Neuronal stem cell (in vitro differentiated cells): ENCODE data around the gene ARMC10.

ENCODE experiments used
- DNase-seq: peaks from one replicate; pipeline ENCODE4 v3.0.0-alpha.2; 2013; ENCODE audit warnings: low spot score
- H2AFZ ChIP-seq: one replicate; pipeline ENCODE4 v1.6.1; 2013; ENCODE audit warnings: mild to moderate bottlenecking, low read length, inconsistent platforms
- H2AK5ac ChIP-seq: 2 replicates; pipeline ENCODE4 v1.6.1; 2013; ENCODE audit warnings: low read depth, mild to moderate bottlenecking, inconsistent platforms, low read length, moderate library complexity, mixed read lengths
- H2BK120ac ChIP-seq: 2 replicates; pipeline ENCODE4 v1.6.1; 2013; ENCODE audit warnings: low read depth, mild to moderate bottlenecking, inconsistent platforms, low read length, moderate library complexity, mixed read lengths
- H2BK12ac ChIP-seq: one replicate; pipeline ENCODE4 v1.6.1; 2013; ENCODE audit warnings: low read length, inconsistent platforms
- H2BK15ac ChIP-seq: 2 replicates; pipeline ENCODE4 v1.6.1; 2013; ENCODE audit warnings: mild to moderate bottlenecking, low read length, inconsistent platforms, mixed read lengths
- H2BK5ac ChIP-seq: one replicate; pipeline ENCODE4 v1.6.1; 2013; ENCODE audit warnings: inconsistent platforms, mild to moderate bottlenecking, low read length, moderate library complexity
- H3K14ac ChIP-seq: one replicate; pipeline ENCODE4 v1.6.1; 2013; ENCODE audit warnings: low read length, inconsistent platforms
- H3K18ac ChIP-seq: 2 replicates; pipeline ENCODE4 v1.6.1; 2013; ENCODE audit warnings: low read length, inconsistent platforms
- H3K23ac ChIP-seq: 2 replicates; pipeline ENCODE4 v1.6.1; 2013; ENCODE audit warnings: low read depth, mild to moderate bottlenecking, mixed read lengths, low read length, inconsistent platforms; ENCODE audit not compliant: poor library complexity
- H3K27ac ChIP-seq: replicated peaks from 3 replicates; pipeline ENCODE4 v1.5.1; 2013; ENCODE audit warnings: low read length, inconsistent platforms
- H3K27me3 ChIP-seq, 3 experiments: 2 replicates each; pipeline ENCODE4 v1.6.1; 2013; ENCODE audit warnings: low read length in 3 of 3, mild to moderate bottlenecking in 2 of 3, inconsistent platforms in 1 of 3, low read depth in 1 of 3, mixed read lengths in 1 of 3, moderate library complexity in 1 of 3; ENCODE audit not compliant: control insufficient read depth in 3 of 3, insufficient read depth in 3 of 3
- H3K36me3 ChIP-seq, 2 donors: replicated peaks in 1 of 2; 2 replicates each; pipeline ENCODE4 v1.6.1; 2013; ENCODE audit warnings: low read length in 2 of 2; ENCODE audit not compliant: control insufficient read depth in 2 of 2, insufficient read depth in 2 of 2
- H3K4ac ChIP-seq: 2 replicates; pipeline ENCODE4 v1.6.1; 2013; ENCODE audit warnings: inconsistent platforms, mild to moderate bottlenecking, low read length, moderate library complexity
- H3K4me1 ChIP-seq, 2 donors: 1 replicate in 1 of 2; 2 replicates in 1 of 2; pipeline ENCODE4 v1.6.1; 2013; ENCODE audit warnings: low read length in 2 of 2, low read depth in 1 of 2; ENCODE audit not compliant: control insufficient read depth in 2 of 2, insufficient read depth in 1 of 2
- H3K4me2 ChIP-seq: one replicate; pipeline ENCODE4 v1.6.1; 2013; ENCODE audit warnings: mild to moderate bottlenecking, low read length, inconsistent platforms; ENCODE audit not compliant: insufficient read depth, poor library complexity, severe bottlenecking
- H3K4me3 ChIP-seq, 2 donors: 2 replicates each; pipeline ENCODE4 v1.5.1; 2013; ENCODE audit warnings: low read length in 2 of 2, mild to moderate bottlenecking in 2 of 2, inconsistent platforms in 1 of 2, moderate library complexity in 1 of 2
- H3K79me1 ChIP-seq: one replicate; pipeline ENCODE4 v1.6.1; 2013; ENCODE audit warnings: low read depth, mild to moderate bottlenecking, inconsistent platforms, low read length, moderate library complexity
- H3K9ac ChIP-seq: one replicate; pipeline ENCODE4 v1.6.1; 2013; ENCODE audit warnings: mild to moderate bottlenecking, low read depth, low read length, inconsistent platforms; ENCODE audit not compliant: poor library complexity
- H3K9me3 ChIP-seq, 2 donors: replicated peaks in 1 of 2; 2 replicates each; pipeline versions ENCODE3 to v1.6.1; 2013; ENCODE audit warnings: low read length in 2 of 2, mild to moderate bottlenecking in 2 of 2, inconsistent platforms in 1 of 2, low read depth in 1 of 2, mixed read lengths in 1 of 2, moderate library complexity in 1 of 2; ENCODE audit not compliant: control insufficient read depth in 2 of 2, insufficient read depth in 1 of 2
- H4K8ac ChIP-seq: one replicate; pipeline ENCODE4 v1.6.1; 2013; ENCODE audit warnings: low read depth, mild to moderate bottlenecking, inconsistent platforms, low read length, moderate library complexity
- H4K91ac ChIP-seq: one replicate; pipeline ENCODE4 v1.6.1; 2013; ENCODE audit warnings: low read length, low read depth, mild to moderate bottlenecking, inconsistent platforms; ENCODE audit not compliant: poor library complexity
- WGBS, 2 donors: extraction: QIAGEN DNeasy Blood & Tissue Kit; methylation state at CpG; one replicate each; pipeline ENCODE4 v1.1.7; 2013; ENCODE audit warnings: missing lambda C conversion rate in 2 of 2, mixed read lengths in 1 of 2; ENCODE audit not compliant: insufficient read length in 2 of 2, insufficient replicate concordance in 1 of 2; ENCODE audit errors: extremely low coverage in 2 of 2; 5-methylcytosine and 5-hydroxymethylcytosine counted together

Gene ARMC10

DNA sequence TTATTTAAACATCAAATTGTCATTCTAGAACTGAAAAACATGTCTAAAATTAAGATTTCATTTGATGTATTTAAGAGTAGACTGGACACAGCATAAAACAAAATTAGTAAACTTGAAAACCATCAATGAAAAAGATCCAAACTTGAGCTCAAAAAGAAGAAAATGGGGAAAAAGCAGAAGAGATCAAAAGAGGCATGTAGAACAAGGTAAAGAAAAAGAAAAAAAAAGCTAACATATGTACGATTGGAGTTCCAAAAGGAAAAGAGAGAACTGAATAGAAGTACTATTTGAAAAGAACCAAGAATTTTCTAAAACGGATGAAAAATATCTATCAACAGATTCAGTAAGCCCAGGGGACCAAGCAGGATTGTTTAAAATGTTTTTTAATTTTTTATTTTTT lies 3.9 kb upstream of the ARMC10 start:
- Histone ChIP-seq H3K4ac (no peak overlapping the region), H2AK5ac (no peak overlapping the region), H3K36me3 (no peaks in the 10 kb centered on the region), H3K18ac (no peak overlapping the region), H3K23ac (no peak overlapping the region), H3K14ac (no peak overlapping the region), H4K8ac (no peak overlapping the region), H2BK5ac (no peak overlapping the region), H3K27me3 (no peaks in the 10 kb centered on the region), H3K27ac (no peak overlapping the region), H2BK120ac (no peak overlapping the region), H3K4me3 (no peak overlapping the region), H3K9me3 (peaks cover 2 to 8% of the 10 kb centered on the region in 2 donors), H3K4me1 (peaks cover 0 to 1% of the 10 kb centered on the region in 2 donors), H2BK12ac (no peak overlapping the region), H3K4me2 (no peak overlapping the region), H3K79me1 (no peaks in the 10 kb centered on the region), H2BK15ac (no peak overlapping the region), H3K9ac (no peak overlapping the region), H2AFZ (no peak overlapping the region), H4K91ac (no peak overlapping the region)
- no CpG with 5 or more reads among the region's 2 CpGs for WGBS, 2 donors
- no peak for DNase-seq

DNA sequence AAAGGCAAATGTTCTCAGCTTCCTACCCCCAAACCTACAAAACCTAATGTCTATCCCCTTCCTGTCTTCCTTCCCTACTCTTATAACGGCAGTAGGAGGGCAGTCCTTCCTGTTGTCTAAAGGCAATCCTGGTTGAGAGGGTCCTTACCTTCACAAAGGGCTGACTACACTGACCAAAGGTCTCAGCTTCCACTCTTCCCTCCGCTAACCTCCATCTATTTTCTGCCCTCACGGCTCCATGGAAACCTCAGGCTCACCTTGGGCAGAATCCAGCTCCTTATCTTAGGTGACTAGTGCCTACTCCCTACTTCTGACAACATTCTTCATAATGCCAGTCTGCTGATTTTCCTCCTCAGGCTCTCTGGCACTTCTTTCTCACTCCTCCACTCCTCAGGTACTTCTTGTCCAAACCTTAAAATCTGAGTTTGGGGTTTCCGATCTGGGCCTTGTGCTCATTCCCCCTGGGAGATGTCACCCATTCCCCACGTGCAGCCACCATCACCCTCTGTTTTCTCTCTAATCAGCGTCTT lies 886 bp upstream of the ARMC10 start:
- Histone ChIP-seq H2BK12ac (no peak overlapping the region), H4K8ac (no peak overlapping the region), H2BK120ac (no peak overlapping the region), H2BK15ac (no peak overlapping the region), H2AK5ac (no peak overlapping the region), H3K9ac (no peak overlapping the region), H2AFZ (peak overlapping the region; percentile 91), H2BK5ac (no peak overlapping the region), H3K4me1 (peaks cover 0 to 1% of the 10 kb centered on the region in 2 donors), H3K4me3 (peak overlapping the region; percentile 61 to 92), H3K4me2 (peak overlapping the region; percentile 70), H3K27ac (no peak overlapping the region), H3K36me3 (peaks cover 3 to 22% of the 10 kb centered on the region in 2 donors), H3K79me1 (peaks cover 2% of the 10 kb centered on the region), H4K91ac (no peak overlapping the region), H3K9me3 (peaks cover 2 to 5% of the 10 kb centered on the region in 2 donors), H3K27me3 (no peaks in the 10 kb centered on the region), H3K14ac (no peak overlapping the region), H3K23ac (no peak overlapping the region), H3K18ac (no peak overlapping the region), H3K4ac (no peak overlapping the region)
- DNase-seq, result no peak
- no CpG with 5 or more reads among the region's 6 CpGs for WGBS, 2 donors

GRCh38 chr7:103075337-103075918 lies 488 bp downstream of the ARMC10 start:
- Histone ChIP-seq H3K79me1 (peaks cover 2% of the 10 kb centered on the region), H2AK5ac (no peak overlapping the region), H2BK120ac (no peak overlapping the region), H3K14ac (no peak overlapping the region), H3K18ac (peak overlapping the region; percentile 38), H3K36me3 (peaks cover 3 to 31% of the 10 kb centered on the region in 2 donors), H3K4me3 (peak overlapping the region; percentile 61 to 92), H2AFZ (peak overlapping the region; percentile 91), H3K27ac (peak overlapping the region; percentile 95), H3K23ac (no peak overlapping the region), H3K4me2 (peak overlapping the region; percentile 83), H3K27me3 (no peaks in the 10 kb centered on the region), H3K4me1 (peaks cover 0 to 1% of the 10 kb centered on the region in 2 donors), H2BK5ac (peak overlapping the region; percentile 2), H3K9me3 (peaks cover 2 to 3% of the 10 kb centered on the region in 2 donors), H3K9ac (peak overlapping the region; percentile 75), H2BK15ac (no peak overlapping the region), H4K91ac (no peak overlapping the region), H2BK12ac (no peak overlapping the region), H3K4ac (no peak overlapping the region), H4K8ac (no peak overlapping the region)
- WGBS, 2 donors, result no CpG with 5 or more reads among the region's 36 CpGs
- peak; percentile 48 for DNase-seq

- no peak overlapping the region for H3K14ac ChIP-seq
- no peak overlapping the region for H4K8ac ChIP-seq
- H2BK120ac ChIP-seq, result no peak overlapping the region
- H3K27me3 ChIP-seq, result no peaks in the 10 kb centered on the region
- no peak overlapping the region for H2AFZ ChIP-seq
- no peak overlapping the region for H2BK5ac ChIP-seq
- H3K4me1 ChIP-seq, result peaks cover 0 to 1% of the 10 kb centered on the region in 2 donors
- no peak overlapping the region for H3K27ac ChIP-seq
- DNase-seq, result no peak
- H4K91ac ChIP-seq, result no peak overlapping the region
- H3K4me3 ChIP-seq, result no peak overlapping the region
- no peaks in the 10 kb centered on the region for H3K9me3 ChIP-seq
- H3K79me1 ChIP-seq, result peaks cover 2% of the 10 kb centered on the region
- H3K23ac ChIP-seq, result no peak overlapping the region
- H2AK5ac ChIP-seq, result no peak overlapping the region
- H2BK15ac ChIP-seq, result no peak overlapping the region
- H2BK12ac ChIP-seq, result no peak overlapping the region
- no peak overlapping the region for H3K4me2 ChIP-seq
- H3K36me3 ChIP-seq, result peaks cover 3 to 31% of the 10 kb centered on the region in 2 donors
- no peak overlapping the region for H3K9ac ChIP-seq
- no CpG with 5 or more reads among the region's 7 CpGs for WGBS, 2 donors
- H3K4ac ChIP-seq, result no peak overlapping the region
- no peak overlapping the region for H3K18ac ChIP-seq
Measured at GRCh38 chr7:103076764-103077163, 1.8 kb downstream of the ARMC10 start.
